SU-DHL-6 (cell line): ENCODE results near the gene PRSS12.

Source experiments
- H2AFZ ChIP-seq: fragments of 200-600 bp; sonication (generic); 2 replicates; pipeline ENCODE4 v1.6.1; 2014; ENCODE audit warnings: low read depth, mild to moderate bottlenecking, moderate library complexity, mixed read lengths, antibody characterized with exemption, low read length; ENCODE audit not compliant: severe bottlenecking
- H3F3A ChIP-seq: fragments of 200-600 bp; shearing (Covaris generic); 2 replicates; pipeline ENCODE4 v1.6.0; 2016; ENCODE audit warnings: antibody characterized with exemption, mild to moderate bottlenecking; ENCODE audit not compliant: insufficient read depth
- H3K27ac ChIP-seq: fragments of 200-600 bp; sonication (generic); 2 replicates; pipeline ENCODE4 v1.5.1; 2016; ENCODE audit warnings: low read depth, mild to moderate bottlenecking, low read length, moderate library complexity, mixed read lengths
- H3K27me3 ChIP-seq: fragments of 200-600 bp; sonication (generic), shearing (Covaris generic); 2 replicates; pipeline ENCODE4 v1.6.0; 2014; ENCODE audit warnings: mild to moderate bottlenecking, low read length
- H3K36me3 ChIP-seq: fragments of 200-600 bp; sonication (generic); 2 replicates; pipeline ENCODE4 v1.6.1; 2014; ENCODE audit warnings: mild to moderate bottlenecking, low read length, mixed read lengths
- H3K4me2 ChIP-seq: fragments of 300-600, 200-600 bp; shearing (Covaris generic), sonication (generic); 2 replicates; pipeline ENCODE4 v1.6.0; 2014; ENCODE audit warnings: low read length, low read depth, mild to moderate bottlenecking; ENCODE audit not compliant: poor library complexity, severe bottlenecking
- H3K4me3 ChIP-seq: fragments of 200-600 bp; sonication (generic); 2 replicates; pipeline ENCODE4 v1.5.1; 2014; ENCODE audit warnings: antibody characterized with exemption, low read length, mild to moderate bottlenecking, mixed read lengths; ENCODE audit not compliant: insufficient read depth, poor library complexity, severe bottlenecking
- H3K79me2 ChIP-seq: fragments of 200-600 bp; sonication (generic); 2 replicates; pipeline ENCODE4 v1.6.1; 2014; ENCODE audit warnings: mild to moderate bottlenecking, low read length, moderate library complexity; ENCODE audit not compliant: insufficient read depth
- H3K9ac ChIP-seq: fragments of 200-600 bp; sonication (generic); 2 replicates; pipeline ENCODE4 v1.7.0; 2014; ENCODE audit warnings: mild to moderate bottlenecking, low read length
- H3K9me2 ChIP-seq: fragments of 200-600 bp; sonication (generic); replicated peaks from 2 replicates; pipeline ENCODE4 v1.6.1; 2014; ENCODE audit warnings: low read length; ENCODE audit not compliant: insufficient read depth
- H3K9me3 ChIP-seq: fragments of 200-600 bp; sonication (generic); 2 replicates; pipeline ENCODE4 v1.6.1; 2014; ENCODE audit warnings: low read length, mixed read lengths; ENCODE audit not compliant: insufficient read depth
- H4K20me1 ChIP-seq: fragments of 200-600 bp; sonication (generic); 2 replicates; pipeline ENCODE4 v1.6.1; 2014; ENCODE audit warnings: low read depth, mild to moderate bottlenecking, antibody characterized with exemption, low read length, moderate library complexity, mixed read lengths
- EZH2phosphoT487 ChIP-seq: fragments of 200-600 bp; sonication (generic), shearing (Covaris generic); conservative IDR thresholded peaks from 2 replicates; pipeline ENCODE4 v1.6.1; 2018; ENCODE audit warnings: mild to moderate bottlenecking, antibody characterized with exemption, low read length, moderate library complexity, mixed read lengths
- TF ChIP-seq, protein P1 (sequence below): fragments of 200-600 bp; sonication (generic); IDR thresholded peaks from one replicate; pipeline ENCODE4 v1.5.1; 2017; ENCODE audit warnings: antibody characterized with exemption, mild to moderate bottlenecking, low read length, moderate library complexity; ENCODE audit not compliant: insufficient read depth, poor library complexity, severe bottlenecking

Gene PRSS12

DNA sequence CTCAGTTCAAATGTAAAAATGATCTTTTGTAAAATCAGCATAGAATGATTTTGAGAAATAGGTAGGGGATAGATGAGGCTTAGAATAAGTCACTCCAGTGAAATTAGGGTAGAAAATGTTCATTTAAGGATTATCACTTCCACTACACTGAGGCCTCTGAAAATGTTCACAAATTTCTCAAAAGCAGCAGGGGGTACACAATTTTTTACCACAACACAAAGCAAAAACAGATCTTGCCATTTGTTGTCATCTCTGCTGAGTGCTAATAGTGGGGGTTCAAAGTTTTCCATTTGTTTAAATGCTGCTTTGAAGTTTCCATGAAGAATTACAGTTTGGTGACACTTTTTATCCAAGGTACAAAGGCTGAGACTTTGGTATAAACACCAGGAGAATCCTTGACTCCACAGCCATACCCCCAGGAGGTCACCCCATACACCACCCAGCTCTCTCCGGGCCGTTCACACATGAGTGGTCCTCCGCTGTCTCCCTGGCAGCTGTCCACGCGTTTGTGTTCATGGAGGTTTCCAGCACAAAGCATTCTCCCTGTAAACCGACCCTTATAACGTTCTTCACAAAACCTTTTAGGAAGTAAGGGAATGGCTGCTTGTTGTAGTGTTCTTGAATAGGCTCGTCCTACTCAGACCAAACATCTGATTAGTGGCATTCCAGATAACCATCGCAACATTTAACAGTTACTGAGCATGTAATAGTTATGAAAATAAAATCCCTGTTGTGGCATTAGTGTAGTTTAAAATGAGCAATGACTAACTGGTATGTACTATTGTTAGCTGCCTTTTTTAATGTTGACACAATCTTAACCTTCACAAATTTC lies 71.0 kb downstream of the PRSS12 start:
- H3K27ac ChIP-seq = peak overlapping the region; percentile 87
- peaks cover 12% of the 10 kb centered on the region for H3K79me2 ChIP-seq
- no peak overlapping the region for H3K4me3 ChIP-seq
- peak overlapping the region; percentile 94 for H3K4me2 ChIP-seq
- peaks cover 19% of the 10 kb centered on the region for H3K36me3 ChIP-seq
- no peaks in the 10 kb centered on the region for H4K20me1 ChIP-seq
- no peak overlapping the region for H2AFZ ChIP-seq
- peak overlapping the region; percentile 22; the same call in 1 of the 2 replicates for H3K9ac ChIP-seq
- H3F3A ChIP-seq = peaks cover 65% of the 10 kb centered on the region
- H3K27me3 ChIP-seq = no peaks in the 10 kb centered on the region
- H3K9me3 ChIP-seq = no peaks in the 10 kb centered on the region
- TF ChIP-seq, protein P1, sequence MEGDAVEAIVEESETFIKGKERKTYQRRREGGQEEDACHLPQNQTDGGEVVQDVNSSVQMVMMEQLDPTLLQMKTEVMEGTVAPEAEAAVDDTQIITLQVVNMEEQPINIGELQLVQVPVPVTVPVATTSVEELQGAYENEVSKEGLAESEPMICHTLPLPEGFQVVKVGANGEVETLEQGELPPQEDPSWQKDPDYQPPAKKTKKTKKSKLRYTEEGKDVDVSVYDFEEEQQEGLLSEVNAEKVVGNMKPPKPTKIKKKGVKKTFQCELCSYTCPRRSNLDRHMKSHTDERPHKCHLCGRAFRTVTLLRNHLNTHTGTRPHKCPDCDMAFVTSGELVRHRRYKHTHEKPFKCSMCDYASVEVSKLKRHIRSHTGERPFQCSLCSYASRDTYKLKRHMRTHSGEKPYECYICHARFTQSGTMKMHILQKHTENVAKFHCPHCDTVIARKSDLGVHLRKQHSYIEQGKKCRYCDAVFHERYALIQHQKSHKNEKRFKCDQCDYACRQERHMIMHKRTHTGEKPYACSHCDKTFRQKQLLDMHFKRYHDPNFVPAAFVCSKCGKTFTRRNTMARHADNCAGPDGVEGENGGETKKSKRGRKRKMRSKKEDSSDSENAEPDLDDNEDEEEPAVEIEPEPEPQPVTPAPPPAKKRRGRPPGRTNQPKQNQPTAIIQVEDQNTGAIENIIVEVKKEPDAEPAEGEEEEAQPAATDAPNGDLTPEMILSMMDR = no peak
- TF ChIP-seq EZH2phosphoT487 = no peak
- H3K9me2 ChIP-seq = no peaks in the 10 kb centered on the region

DNA sequence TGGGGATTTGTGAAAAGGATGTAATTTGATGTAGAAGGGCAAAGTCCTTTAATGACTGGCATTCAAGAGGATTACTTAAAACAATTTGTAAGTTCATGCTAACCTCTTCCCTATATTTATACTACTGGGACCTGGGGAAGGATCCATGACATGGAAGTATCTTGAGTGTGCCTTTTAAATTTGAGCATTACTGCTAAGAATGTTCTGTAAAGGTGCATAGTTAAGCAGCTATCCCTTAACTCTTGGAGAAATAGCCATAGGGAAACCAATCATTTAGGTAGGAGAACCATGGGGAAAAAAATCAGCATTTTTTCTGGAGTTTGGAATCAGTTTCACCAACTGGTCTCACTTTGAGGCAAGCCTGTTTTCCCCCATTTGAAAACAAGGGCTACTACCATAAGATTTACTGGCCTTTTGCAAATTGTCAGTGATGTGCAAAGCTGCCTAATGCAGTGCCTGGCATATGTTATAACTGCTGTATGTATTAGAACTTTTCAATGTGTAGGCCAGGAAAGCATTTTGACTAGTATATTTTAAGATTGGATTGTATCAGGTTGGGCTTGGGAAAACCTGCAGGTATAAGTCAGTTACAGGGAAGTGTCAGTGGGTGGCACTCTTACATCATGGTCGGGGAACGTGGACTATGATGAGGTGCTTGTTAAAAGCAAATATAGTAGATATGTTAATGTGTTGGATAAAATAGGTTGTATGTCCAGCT lies 72.1 kb downstream of the PRSS12 start:
- H3K4me3 ChIP-seq = peak overlapping the region; percentile 94
- H2AFZ ChIP-seq = no peak overlapping the region
- peak overlapping the region; percentile 97 for H3K9ac ChIP-seq
- H3K9me2 ChIP-seq = no peaks in the 10 kb centered on the region
- H3K36me3 ChIP-seq = peaks cover 19% of the 10 kb centered on the region
- H3K4me2 ChIP-seq = peak overlapping the region; percentile 94
- no peak for TF ChIP-seq EZH2phosphoT487
- TF ChIP-seq, protein P1 = no peak
- H3K27me3 ChIP-seq = no peaks in the 10 kb centered on the region
- no peaks in the 10 kb centered on the region for H4K20me1 ChIP-seq
- peaks cover 12% of the 10 kb centered on the region for H3K79me2 ChIP-seq
- H3F3A ChIP-seq = peaks cover 65% of the 10 kb centered on the region
- H3K9me3 ChIP-seq = no peaks in the 10 kb centered on the region
- H3K27ac ChIP-seq = peak overlapping the region; percentile 87

DNA sequence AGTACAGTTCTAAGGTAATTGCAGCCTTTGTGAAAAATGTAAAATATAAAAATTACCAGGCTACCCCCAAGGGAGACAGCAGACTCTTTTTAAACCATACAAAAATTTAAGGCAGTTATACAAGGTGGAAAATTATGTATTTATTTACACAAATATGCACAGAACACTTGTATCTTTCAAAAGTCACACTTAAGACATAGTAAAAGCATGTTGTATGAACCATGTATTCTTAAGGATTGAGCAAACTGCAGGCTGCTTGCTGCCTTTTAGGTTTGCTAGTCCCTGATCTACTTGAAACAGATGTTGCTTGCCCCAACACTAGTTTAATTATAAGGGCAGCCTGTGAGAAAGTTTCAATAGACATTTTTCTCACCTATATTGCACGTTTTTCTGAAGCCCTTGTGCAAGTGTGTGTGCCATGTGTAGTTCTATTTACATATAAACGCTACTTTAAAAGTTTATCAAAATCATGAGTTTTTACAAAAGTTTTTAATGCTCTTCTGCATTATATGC lies 72.8 kb downstream of the PRSS12 start:
- TF ChIP-seq, protein P1 = no peak
- TF ChIP-seq EZH2phosphoT487 = no peak
- Histone ChIP-seq H3K9ac (peak overlapping the region; percentile 97), H3K9me2 (no peaks in the 10 kb centered on the region), H3K4me3 (peak overlapping the region; percentile 94), H3K27ac (peak overlapping the region; percentile 87), H3K27me3 (no peaks in the 10 kb centered on the region), H3F3A (peaks cover 61% of the 10 kb centered on the region), H3K4me2 (peak overlapping the region; percentile 94), H3K36me3 (peaks cover 19% of the 10 kb centered on the region), H3K9me3 (no peaks in the 10 kb centered on the region), H4K20me1 (no peaks in the 10 kb centered on the region), H3K79me2 (peaks cover 12% of the 10 kb centered on the region), H2AFZ (no peak overlapping the region)
